Natural killer cell (primary cell): ENCODE data around the gene FAP. TPM values are rescaled to one million over a fixed set of nuclear protein-coding genes. Genes with fewer than 3 reads are reported as not detected.

Source experiments
- ATAC-seq, 3 donors: fragments of 150-1000 bp in 2 of 3; fragments of 200-7000 bp in 1 of 3; cut with Tn5 transposase; 1 replicate in 1 of 3; 2 replicates in 2 of 3; pipeline ENCODE4 v1.10.0; 2021; ENCODE audit warnings: mild to moderate bottlenecking in 2 of 3, moderate library complexity in 2 of 3
- DNase-seq, 2 donors: peaks; one replicate each; pipeline versions ENCODE4 v3.0.0 to v3.0.0-alpha.2; 2013 to 2021; ENCODE audit warnings: mixed read lengths in 1 of 2
- H3K27ac ChIP-seq: one replicate; pipeline ENCODE4 v1.5.1; 2013; ENCODE audit warnings: mild to moderate bottlenecking, low read length
- H3K27me3 ChIP-seq: one replicate; pipeline ENCODE4 v1.6.1; 2013; ENCODE audit warnings: low read length; ENCODE audit not compliant: control insufficient read depth, insufficient read depth
- H3K36me3 ChIP-seq: one replicate; pipeline ENCODE4 v1.6.1; 2013; ENCODE audit warnings: low read length; ENCODE audit not compliant: control insufficient read depth, insufficient read depth
- H3K4me1 ChIP-seq: one replicate; pipeline ENCODE4 v1.6.1; 2013; ENCODE audit warnings: low read length; ENCODE audit not compliant: control insufficient read depth, insufficient read depth
- H3K4me3 ChIP-seq: one replicate; pipeline ENCODE4 v1.5.1; 2013; ENCODE audit warnings: low read length
- H3K9me3 ChIP-seq: one replicate; pipeline ENCODE4 v1.6.1; 2013; ENCODE audit warnings: low read length; ENCODE audit not compliant: control insufficient read depth, insufficient read depth
- H3K27ac Mint-ChIP-seq, 2 donors: one replicate each; pipeline ENCODE4 v1.8.0; 2022; ENCODE audit warnings: mild to moderate bottlenecking in 2 of 2, mixed read lengths in 2 of 2, moderate library complexity in 1 of 2
- H3K27me3 Mint-ChIP-seq, 2 donors: one replicate each; pipeline ENCODE4 v1.8.0; 2022; ENCODE audit warnings: low read depth in 2 of 2, mixed read lengths in 2 of 2
- H3K36me3 Mint-ChIP-seq: one replicate; pipeline ENCODE4 v1.8.0; 2022; ENCODE audit warnings: mixed read lengths
- H3K4me1 Mint-ChIP-seq, 2 donors: one replicate each; pipeline ENCODE4 v1.8.0; 2022; ENCODE audit warnings: mixed read lengths in 2 of 2
- H3K4me3 Mint-ChIP-seq: one replicate; pipeline ENCODE4 v1.8.0; 2022; ENCODE audit warnings: mild to moderate bottlenecking, moderate library complexity, mixed read lengths
- H3K9me3 Mint-ChIP-seq, 2 donors: one replicate each; pipeline ENCODE4 v1.8.0; 2022; ENCODE audit warnings: mixed read lengths in 2 of 2
- WGBS: methylation state at CpG from one replicate; pipeline ENCODE4 v1.1.7; 2013; ENCODE audit warnings: missing lambda C conversion rate; ENCODE audit not compliant: insufficient coverage; 5-methylcytosine and 5-hydroxymethylcytosine counted together
- intact Hi-C: fragments of 100-400 bp; cut with micrococcal nuclease; formaldehyde crosslinking; loops from one replicate; pipeline ENCODE4 v1.14.2; 2022
- total RNA-seq, 4 donors: library from RNA; stranded (reverse); fragments of 120-200 nt in 1 of 4; gene quantifications; one replicate each; pipeline versions ENCODE4 v1.2.3 to v1.2.4, GENCODE V29; 2013 to 2022
- TF ChIP-seq, protein P1 (sequence below): fragments of 200-600 bp; IDR thresholded peaks from one replicate; pipeline ENCODE4 v1.8.0; 2022; ENCODE audit warnings: antibody characterized with exemption

The FAP gene
- total RNA-seq, 3 donors from 2014 or later (not counting 1 experiment from before 2014, with no cell fraction given), result not detected

DNA sequence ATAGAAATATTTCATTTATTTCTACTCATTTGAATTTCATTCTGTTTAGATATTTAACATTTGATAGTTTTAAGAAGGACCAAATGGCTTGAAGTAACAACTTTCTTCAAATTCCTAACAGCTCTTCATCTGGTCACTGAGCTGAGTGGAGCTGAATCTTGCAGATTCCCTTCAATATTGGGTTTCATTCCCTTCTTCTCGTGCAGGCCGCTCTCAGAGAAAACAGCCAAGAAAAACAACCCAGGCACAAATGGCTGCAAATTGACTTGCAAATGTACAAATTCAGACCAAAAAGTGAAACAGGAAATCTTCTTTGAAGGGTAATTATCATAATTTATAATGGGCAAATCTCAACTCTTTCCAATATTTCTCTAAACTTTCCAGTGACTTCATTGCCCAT is 60.9 kb downstream of the FAP start:
- H3K4me3 Mint-ChIP-seq, result no peak overlapping the region
- no peaks in the 10 kb centered on the region for H3K36me3 Mint-ChIP-seq
- Histone ChIP-seq H3K4me3 (no peak overlapping the region), H3K27me3 (peaks cover 2% of the 10 kb centered on the region), H3K4me1 (no peaks in the 10 kb centered on the region), H3K36me3 (no peaks in the 10 kb centered on the region), H3K9me3 (no peaks in the 10 kb centered on the region), H3K27ac (no peak overlapping the region)
- no peak overlapping the region for H3K27ac Mint-ChIP-seq
- no peaks in the 10 kb centered on the region for H3K4me1 Mint-ChIP-seq
- ATAC-seq (no peak), DNase-seq (no peak)
- intact Hi-C loops, result no loop called here
- H3K27me3 Mint-ChIP-seq, result peaks cover 13 to 24% of the 10 kb centered on the region in 2 donors
- TF ChIP-seq, protein P1, sequence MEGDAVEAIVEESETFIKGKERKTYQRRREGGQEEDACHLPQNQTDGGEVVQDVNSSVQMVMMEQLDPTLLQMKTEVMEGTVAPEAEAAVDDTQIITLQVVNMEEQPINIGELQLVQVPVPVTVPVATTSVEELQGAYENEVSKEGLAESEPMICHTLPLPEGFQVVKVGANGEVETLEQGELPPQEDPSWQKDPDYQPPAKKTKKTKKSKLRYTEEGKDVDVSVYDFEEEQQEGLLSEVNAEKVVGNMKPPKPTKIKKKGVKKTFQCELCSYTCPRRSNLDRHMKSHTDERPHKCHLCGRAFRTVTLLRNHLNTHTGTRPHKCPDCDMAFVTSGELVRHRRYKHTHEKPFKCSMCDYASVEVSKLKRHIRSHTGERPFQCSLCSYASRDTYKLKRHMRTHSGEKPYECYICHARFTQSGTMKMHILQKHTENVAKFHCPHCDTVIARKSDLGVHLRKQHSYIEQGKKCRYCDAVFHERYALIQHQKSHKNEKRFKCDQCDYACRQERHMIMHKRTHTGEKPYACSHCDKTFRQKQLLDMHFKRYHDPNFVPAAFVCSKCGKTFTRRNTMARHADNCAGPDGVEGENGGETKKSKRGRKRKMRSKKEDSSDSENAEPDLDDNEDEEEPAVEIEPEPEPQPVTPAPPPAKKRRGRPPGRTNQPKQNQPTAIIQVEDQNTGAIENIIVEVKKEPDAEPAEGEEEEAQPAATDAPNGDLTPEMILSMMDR, result no peak
- WGBS, result 100% methylated on average over 2 of the region's 2 CpGs
- H3K9me3 Mint-ChIP-seq, result no peaks in the 10 kb centered on the region

DNA sequence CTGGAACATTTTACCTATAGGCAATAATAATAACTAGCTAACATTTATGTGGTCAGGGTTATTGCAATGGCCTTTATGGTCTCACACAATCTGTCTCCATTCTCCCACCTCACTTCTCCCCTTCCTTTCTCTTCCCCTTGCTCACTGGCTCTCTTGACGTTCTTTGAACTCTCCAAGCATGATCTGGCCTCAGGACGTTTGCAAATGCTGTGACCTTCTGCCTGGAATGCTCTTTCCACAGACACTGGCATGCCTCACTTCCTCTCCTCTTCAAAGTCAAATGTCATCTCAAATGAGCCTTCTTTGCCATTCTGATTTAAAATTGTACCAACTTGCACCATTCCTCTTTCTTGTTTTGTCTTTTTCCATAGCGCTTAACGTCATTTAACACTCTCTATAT is 65.9 kb downstream of the FAP start:
- 87% methylated on average over 4 of the region's 4 CpGs for WGBS
- Histone ChIP-seq H3K27me3 (no peaks in the 10 kb centered on the region), H3K4me1 (no peaks in the 10 kb centered on the region), H3K36me3 (no peaks in the 10 kb centered on the region), H3K4me3 (no peak overlapping the region), H3K9me3 (no peaks in the 10 kb centered on the region), H3K27ac (no peak overlapping the region)
- ATAC-seq (no peak), DNase-seq (no peak)
- H3K27ac Mint-ChIP-seq, result no peak overlapping the region
- H3K36me3 Mint-ChIP-seq, result no peaks in the 10 kb centered on the region
- no peak overlapping the region for H3K4me3 Mint-ChIP-seq
- peaks cover 12 to 19% of the 10 kb centered on the region in 2 donors for H3K27me3 Mint-ChIP-seq
- no peaks in the 10 kb centered on the region for H3K4me1 Mint-ChIP-seq
- H3K9me3 Mint-ChIP-seq, result no peaks in the 10 kb centered on the region
- intact Hi-C loops, result no loop called here
- TF ChIP-seq, protein P1, result no peak

DNA sequence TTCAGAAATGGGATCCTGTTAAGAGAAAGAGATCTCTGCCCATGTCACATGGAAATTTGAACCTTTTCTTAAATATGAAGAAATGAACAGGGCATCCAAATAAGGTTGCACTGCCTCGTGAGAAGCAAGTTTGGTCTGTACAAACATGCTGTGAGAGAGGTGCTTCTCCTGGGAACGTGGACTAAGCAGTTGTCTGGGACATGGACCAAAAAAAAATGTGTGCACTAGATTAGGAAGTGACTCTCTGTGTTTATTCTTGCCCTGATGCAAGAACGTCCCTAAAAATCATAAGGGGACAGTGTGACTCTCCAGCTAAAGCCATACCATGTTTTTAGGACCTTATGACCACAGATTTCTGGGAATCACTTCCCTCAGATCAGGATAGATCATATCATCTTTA is 67.5 kb downstream of the FAP start:
- Histone ChIP-seq H3K9me3 (no peaks in the 10 kb centered on the region), H3K4me3 (no peak overlapping the region), H3K4me1 (no peaks in the 10 kb centered on the region), H3K36me3 (no peaks in the 10 kb centered on the region), H3K27ac (no peak overlapping the region), H3K27me3 (no peaks in the 10 kb centered on the region)
- Mint-ChIP-seq H3K27me3 (peaks cover 9 to 13% of the 10 kb centered on the region in 2 donors), H3K9me3 (no peaks in the 10 kb centered on the region), H3K4me1 (peaks cover 0 to 3% of the 10 kb centered on the region in 2 donors), H3K4me3 (no peak overlapping the region), H3K36me3 (no peaks in the 10 kb centered on the region), H3K27ac (no peak overlapping the region)
- no peak for DNase-seq
- WGBS, result 51% methylated on average over 3 of the region's 3 CpGs
- no peak for ATAC-seq
- intact Hi-C loops, result no loop called here
- TF ChIP-seq, protein P1, result no peak

DNA sequence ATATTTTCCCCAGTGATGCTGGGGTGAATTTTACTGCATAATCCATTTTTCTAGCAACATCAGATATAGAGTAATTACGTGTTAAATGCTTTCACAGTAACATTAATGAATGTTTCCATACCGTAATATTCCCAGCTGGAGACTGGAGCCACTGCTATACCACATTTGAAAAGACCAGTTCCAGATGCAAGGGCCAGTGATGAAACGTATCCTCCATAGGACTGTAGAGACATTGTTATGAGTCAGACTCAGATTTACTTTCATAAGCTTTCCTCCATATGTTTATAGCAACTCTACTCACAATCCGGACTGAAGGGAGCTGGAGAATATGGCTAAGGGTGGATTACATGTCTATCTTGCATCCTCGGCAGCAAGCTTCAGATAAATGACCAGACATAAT is 68.5 kb downstream of the FAP start:
- H3K27me3 ChIP-seq, result no peaks in the 10 kb centered on the region
- no peak overlapping the region for H3K27ac ChIP-seq
- peaks cover 0 to 7% of the 10 kb centered on the region in 2 donors for H3K4me1 Mint-ChIP-seq
- H3K27me3 Mint-ChIP-seq, result peaks cover 6% of the 10 kb centered on the region in 2 donors
- ATAC-seq (no peak), DNase-seq (no peak)
- intact Hi-C loops, result no loop called here
- H3K27ac Mint-ChIP-seq, result no peak overlapping the region
- H3K36me3 Mint-ChIP-seq, result no peaks in the 10 kb centered on the region
- H3K9me3 Mint-ChIP-seq, result no peaks in the 10 kb centered on the region
- H3K9me3 ChIP-seq, result no peaks in the 10 kb centered on the region
- WGBS, result 91% methylated on average over 4 of the region's 5 CpGs
- H3K36me3 ChIP-seq, result no peaks in the 10 kb centered on the region
- no peak overlapping the region for H3K4me3 ChIP-seq
- no peaks in the 10 kb centered on the region for H3K4me1 ChIP-seq
- H3K4me3 Mint-ChIP-seq, result no peak overlapping the region
- TF ChIP-seq, protein P1, result no peak
